Osteoblast (primary cell): ENCODE results near the gene COX4I2. TPM values are rescaled to one million over a fixed set of nuclear protein-coding genes. Genes with fewer than 3 reads are reported as not detected.

Source experiments
- DNase-seq: peaks from one replicate; pipeline ENCODE4 v3.0.0; 2011; ENCODE audit warnings: low spot score, mixed read lengths; ENCODE audit not compliant: insufficient read length; ENCODE audit errors: missing footprints
- H2AFZ ChIP-seq: 2 replicates; pipeline ENCODE4 v1.6.0; 2011; ENCODE audit warnings: mild to moderate bottlenecking, low read length
- H3K27ac ChIP-seq: 2 replicates; pipeline ENCODE4 v1.5.1; 2011; ENCODE audit warnings: mild to moderate bottlenecking, low read depth, low read length, moderate library complexity
- H3K27me3 ChIP-seq: 2 replicates; pipeline ENCODE4 v1.6.0; 2012; ENCODE audit warnings: mild to moderate bottlenecking, control low read depth, inconsistent platforms, low read length, moderate library complexity; ENCODE audit not compliant: insufficient read depth
- H3K36me3 ChIP-seq: 2 replicates; pipeline ENCODE4 v1.5.1; 2011; ENCODE audit warnings: mild to moderate bottlenecking, low read length, control low read depth, moderate library complexity; ENCODE audit not compliant: insufficient read depth
- H3K4me1 ChIP-seq: 2 replicates; pipeline ENCODE4 v1.5.1; 2011; ENCODE audit warnings: mild to moderate bottlenecking, low read length, control low read depth, moderate library complexity; ENCODE audit not compliant: insufficient read depth
- H3K4me2 ChIP-seq: 2 replicates; pipeline ENCODE4 v1.6.0; 2011; ENCODE audit warnings: mild to moderate bottlenecking, low read length; ENCODE audit not compliant: insufficient read depth
- H3K4me3 ChIP-seq: fragments of 200-600 bp; sonication (generic); 3 replicates; pipeline ENCODE4 v1.5.1; 2012; ENCODE audit warnings: mild to moderate bottlenecking, low read length, inconsistent platforms; ENCODE audit not compliant: insufficient read depth
- H3K79me2 ChIP-seq: 2 replicates; pipeline ENCODE4 v1.6.0; 2012; ENCODE audit warnings: mild to moderate bottlenecking, low read length, control low read depth, inconsistent platforms; ENCODE audit not compliant: insufficient read depth
- H3K9me3 ChIP-seq: 2 replicates; pipeline ENCODE4 v1.5.1; 2011; ENCODE audit warnings: low read depth, low read length, control low read depth
- H4K20me1 ChIP-seq: 2 replicates; pipeline ENCODE4 v1.6.0; 2012; ENCODE audit warnings: mild to moderate bottlenecking, low read length, control low read depth; ENCODE audit not compliant: insufficient read depth
- CTCF ChIP-seq: IDR thresholded peaks from 2 replicates; pipeline ENCODE4 v1.5.1; 2011; ENCODE audit warnings: mild to moderate bottlenecking, low read depth, low read length, moderate library complexity; ENCODE audit errors: extremely low read depth
- total RNA-seq: library from RNA; depleted of rRNA; stranded (reverse); fragments of >200 nt; gene quantifications from 2 replicates; pipeline ENCODE4 v1.2.3, GENCODE V29; 2012

Gene COX4I2
- total RNA-seq, 1 donor: not detected

DNA sequence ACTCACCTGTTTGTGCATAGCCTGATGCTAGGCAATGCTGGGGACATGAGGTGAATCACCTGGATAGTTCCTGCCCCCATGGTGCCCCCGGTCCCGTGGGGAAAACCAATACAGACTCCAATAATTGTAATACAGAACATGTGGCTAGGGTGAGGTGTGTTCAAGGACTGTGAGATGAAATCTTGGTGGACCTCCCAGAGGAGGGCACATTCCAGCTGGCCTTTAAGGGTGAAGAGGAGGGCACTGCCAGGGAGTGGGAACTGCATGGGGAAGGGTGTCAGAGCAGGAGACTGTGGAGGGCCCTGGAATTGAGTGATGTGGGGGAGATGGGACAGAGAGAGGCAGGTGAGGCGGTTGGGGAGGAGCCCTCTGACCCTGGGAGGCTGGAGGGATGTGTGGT is 2.5 kb downstream of the COX4I2 start:
- TF ChIP-seq CTCF: no peak
- Histone ChIP-seq H3K79me2 (no peaks in the 10 kb centered on the region), H3K4me1 (no peaks in the 10 kb centered on the region), H3K36me3 (no peaks in the 10 kb centered on the region), H4K20me1 (no peaks in the 10 kb centered on the region), H3K4me3 (no peak overlapping the region), H3K9me3 (no peaks in the 10 kb centered on the region), H3K27ac (no peak overlapping the region), H3K27me3 (peaks cover 24% of the 10 kb centered on the region), H2AFZ (no peak overlapping the region), H3K4me2 (no peak overlapping the region)
- DNase-seq: no peak

- Histone ChIP-seq H3K4me2 (no peak overlapping the region), H3K4me3 (no peak overlapping the region), H3K36me3 (no peaks in the 10 kb centered on the region), H3K9me3 (no peaks in the 10 kb centered on the region), H3K4me1 (no peaks in the 10 kb centered on the region), H3K27me3 (peaks cover 24% of the 10 kb centered on the region), H3K79me2 (no peaks in the 10 kb centered on the region), H2AFZ (no peak overlapping the region), H3K27ac (no peak overlapping the region), H4K20me1 (no peaks in the 10 kb centered on the region)
- no peak for TF ChIP-seq CTCF
- no peak for DNase-seq
These were observed 3.7 kb downstream of the COX4I2 start for GRCh38 chr20:31641391-31641790.

DNA sequence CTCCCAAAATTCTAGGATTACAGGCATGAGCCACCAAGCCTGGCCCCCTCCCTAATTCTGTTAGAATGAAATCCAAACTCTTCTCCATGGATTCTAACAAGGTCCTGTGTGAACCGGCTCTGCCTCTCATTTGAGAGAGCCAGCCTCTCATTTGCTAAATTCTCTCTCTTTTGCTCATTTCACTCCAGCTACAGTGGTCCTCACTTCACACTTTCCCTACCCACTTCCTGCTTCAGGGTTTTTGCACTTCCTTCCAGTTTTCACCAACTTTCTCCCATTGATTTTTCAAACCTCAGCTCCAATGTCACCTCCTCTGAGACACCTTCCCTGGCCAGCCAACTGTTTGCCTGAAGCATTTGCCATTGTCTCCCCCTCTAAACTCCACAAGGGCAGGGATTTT is 5.1 kb downstream of the COX4I2 start:
- H2AFZ ChIP-seq: no peak overlapping the region
- H4K20me1 ChIP-seq: no peaks in the 10 kb centered on the region
- peaks cover 19% of the 10 kb centered on the region for H3K27me3 ChIP-seq
- H3K4me2 ChIP-seq: no peak overlapping the region
- H3K79me2 ChIP-seq: no peaks in the 10 kb centered on the region
- H3K9me3 ChIP-seq: no peaks in the 10 kb centered on the region
- H3K4me1 ChIP-seq: no peaks in the 10 kb centered on the region
- TF ChIP-seq CTCF: no peak
- H3K36me3 ChIP-seq: no peaks in the 10 kb centered on the region
- H3K4me3 ChIP-seq: no peak overlapping the region
- DNase-seq: no peak
- no peak overlapping the region for H3K27ac ChIP-seq

- H3K27ac ChIP-seq: no peak overlapping the region
- H3K79me2 ChIP-seq: no peaks in the 10 kb centered on the region
- H3K9me3 ChIP-seq: no peaks in the 10 kb centered on the region
- H2AFZ ChIP-seq: no peak overlapping the region
- DNase-seq: no peak
- TF ChIP-seq CTCF: no peak
- no peaks in the 10 kb centered on the region for H4K20me1 ChIP-seq
- H3K4me3 ChIP-seq: no peak overlapping the region
- H3K27me3 ChIP-seq: peaks cover 12% of the 10 kb centered on the region
- no peaks in the 10 kb centered on the region for H3K36me3 ChIP-seq
- H3K4me1 ChIP-seq: no peaks in the 10 kb centered on the region
- H3K4me2 ChIP-seq: no peak overlapping the region
These were observed 5.8 kb downstream of the COX4I2 start for GRCh38 chr20:31643522-31643921.
